Esophagus squamous epithelium (tissue), 5 donors: ENCODE results near the gene DMTF1. TPM values are rescaled to one million over a fixed set of nuclear protein-coding genes. Genes with fewer than 3 reads are reported as not detected.
A peak's percentile ranks its signal among the peaks of the same experiment; 100 is the strongest.

Source experiments
- DNase-seq: peaks from one replicate; lab custom pipeline; 2025; lab: John Stamatoyannopoulos, UW
- H3K27ac ChIP-seq, 4 donors: fragments of 200-600 bp; sonication (generic); one replicate each; pipeline ENCODE4 v1.5.1; 2016 to 2019; ENCODE audit warnings: mild to moderate bottlenecking in 1 of 4
- H3K27me3 ChIP-seq, 4 donors: fragments of 200-600 bp; sonication (generic); 1 replicate in 3 of 4; 2 replicates in 1 of 4; pipeline versions ENCODE4 v1.5.1 to v1.6.0; 2017 to 2021; ENCODE audit warnings: antibody characterized with exemption in 1 of 4
- H3K36me3 ChIP-seq, 3 donors: fragments of 200-600 bp; sonication (generic); one replicate each; pipeline ENCODE4 v1.5.1; 2016 to 2019
- H3K4me1 ChIP-seq, 3 donors: fragments of 200-600 bp; sonication (generic); one replicate each; pipeline ENCODE4 v1.5.1; 2017 to 2019
- H3K4me3 ChIP-seq, 4 donors: fragments of 200-600 bp; sonication (generic); 1 replicate in 3 of 4; 2 replicates in 1 of 4; pipeline ENCODE4 v1.5.1; 2016 to 2019; ENCODE audit warnings: mild to moderate bottlenecking in 2 of 4, moderate library complexity in 1 of 4
- H3K9me3 ChIP-seq, 3 donors: fragments of 200-600 bp; sonication (generic); one replicate each; pipeline ENCODE4 v1.5.1; 2016 to 2019
- CTCF ChIP-seq, 6 experiments: fragments of 450-650 bp in 4 of 6; fragments of 200-600 bp in 2 of 6; sonication (generic) in 2 of 6; IDR thresholded peaks; one replicate each; pipeline ENCODE4 v1.5.1; 2016 to 2019; ENCODE audit warnings: antibody characterized with exemption in 6 of 6, mild to moderate bottlenecking in 4 of 6, moderate library complexity in 4 of 6
- POLR2A ChIP-seq, 4 donors: fragments of 450-650 bp; IDR thresholded peaks; one replicate each; pipeline ENCODE4 v1.6.1; 2017; ENCODE audit warnings: antibody characterized with exemption in 4 of 4, mild to moderate bottlenecking in 4 of 4, moderate library complexity in 3 of 4
- WGBS, 2 donors: methylation state at CpG; one replicate each; pipeline ENCODE4 v1.1.5; 2018; 5-methylcytosine and 5-hydroxymethylcytosine counted together
- intact Hi-C: fragments of 100-400 bp; cut with DNase I; formaldehyde crosslinking; loops from one replicate; pipeline ENCODE4 v1.15.0; 2022
- total RNA-seq, 4 donors: library from RNA; depleted of rRNA; stranded (reverse); fragments of >200 nt; gene quantifications; one replicate each; pipeline ENCODE4 v1.1.0, GENCODE V29; 2016
- donor health status: DM: yes; HTN: yes; CAD: no.

The DMTF1 gene
- total RNA-seq, 4 donors from 2014 or later: 16.5 to 75.2 (median 34.5) TPM

- TF ChIP-seq CTCF (IDR thresholded peaks at IDR 0.05) (no peak), POLR2A (IDR thresholded peaks at IDR 0.05) (no peak)
- no peak overlapping the region for H3K27ac ChIP-seq
- 88 to 93% methylated on average over 2 of the region's 2 CpGs for WGBS, 2 donors
- H3K9me3 ChIP-seq: no peaks in the 10 kb centered on the region
- intact Hi-C loops: no loop called here
- no peaks in the 10 kb centered on the region for H3K27me3 ChIP-seq
- peaks cover 0 to 6% (median 0%) of the 10 kb centered on the region in 3 donors for H3K4me1 ChIP-seq
- DNase-seq: no peak
- H3K4me3 ChIP-seq: no peak overlapping the region
- peaks cover 9 to 100% (median 9%) of the 10 kb centered on the region in 3 donors for H3K36me3 ChIP-seq
Measured at GRCh38 chr7:87188930-87189329, 36.7 kb downstream of the DMTF1 start.

- intact Hi-C loops: no loop called here
- no peaks in the 10 kb centered on the region for H3K4me1 ChIP-seq
- no peak overlapping the region for H3K4me3 ChIP-seq
- no peaks in the 10 kb centered on the region for H3K27me3 ChIP-seq
- no peak for DNase-seq
- WGBS, 2 donors: 72 to 79% methylated on average over 3 of the region's 3 CpGs
- TF ChIP-seq CTCF (IDR thresholded peaks at IDR 0.05) (no peak), POLR2A (IDR thresholded peaks at IDR 0.05) (no peak)
- peaks cover 4 to 100% (median 21%) of the 10 kb centered on the region in 3 donors for H3K36me3 ChIP-seq
- H3K9me3 ChIP-seq: no peaks in the 10 kb centered on the region
- H3K27ac ChIP-seq: no peak overlapping the region
Measured at GRCh38 chr7:87190783-87191182, 38.5 kb downstream of the DMTF1 start.

GRCh38 chr7:87192784-87193487 lies 40.7 kb downstream of the DMTF1 start:
- intact Hi-C loops: no loop called here
- H3K27ac ChIP-seq: peak overlapping the region in 1 of 4 donors; percentile 3
- no peaks in the 10 kb centered on the region for H3K27me3 ChIP-seq
- H3K4me1 ChIP-seq: no peaks in the 10 kb centered on the region
- no peak overlapping the region for H3K4me3 ChIP-seq
- no peaks in the 10 kb centered on the region for H3K9me3 ChIP-seq
- WGBS, 2 donors: 71 to 74% methylated on average over 6 of the region's 6 CpGs
- H3K36me3 ChIP-seq: peaks cover 0 to 100% (median 21%) of the 10 kb centered on the region in 3 donors
- TF ChIP-seq POLR2A (IDR thresholded peaks at IDR 0.05) (no peak), CTCF (IDR thresholded peaks at IDR 0.05) (no peak)
- DNase-seq: no peak

- intact Hi-C loops: no loop called here
- no peak for DNase-seq
- no peak overlapping the region for H3K4me3 ChIP-seq
- WGBS, 2 donors: 85 to 88% methylated on average over 1 of the region's 1 CpG
- H3K27ac ChIP-seq: no peak overlapping the region
- H3K4me1 ChIP-seq: no peaks in the 10 kb centered on the region
- no peak for TF ChIP-seq CTCF (IDR thresholded peaks at IDR 0.05)
- no peak for TF ChIP-seq POLR2A (IDR thresholded peaks at IDR 0.05)
- no peaks in the 10 kb centered on the region for H3K27me3 ChIP-seq
- H3K36me3 ChIP-seq: peaks cover 0 to 100% (median 21%) of the 10 kb centered on the region in 3 donors
- no peaks in the 10 kb centered on the region for H3K9me3 ChIP-seq
Measured at GRCh38 chr7:87193912-87194311, 41.7 kb downstream of the DMTF1 start.

- WGBS, 2 donors: 92 to 96% methylated on average over 1 of the region's 1 CpG
- TF ChIP-seq CTCF (IDR thresholded peaks at IDR 0.05): no peak
- no peak for TF ChIP-seq POLR2A (IDR thresholded peaks at IDR 0.05)
- intact Hi-C loops: no loop called here
- DNase-seq: no peak
- Histone ChIP-seq H3K9me3 (no peaks in the 10 kb centered on the region), H3K27ac (no peak overlapping the region), H3K27me3 (no peaks in the 10 kb centered on the region), H3K4me1 (peaks cover 0 to 3% (median 0%) of the 10 kb centered on the region in 3 donors), H3K4me3 (no peak overlapping the region), H3K36me3 (peaks cover 0 to 58% (median 11%) of the 10 kb centered on the region in 3 donors)
Measured at GRCh38 chr7:87199241-87199640, 47.0 kb downstream of the DMTF1 start.
